CD4-positive, alpha-beta T cell (primary cell): ENCODE measurements around the gene DEFB118. TPM values are rescaled to one million over a fixed set of nuclear protein-coding genes. Genes with fewer than 3 reads are reported as not detected.

ENCODE experiments used
- ATAC-seq: fragments of 200-7000 bp; cut with Tn5 transposase; one replicate; pipeline ENCODE4 v1.10.0; 2022; ENCODE audit warnings: mild to moderate bottlenecking; ENCODE audit not compliant: poor library complexity
- CTCF ChIA-PET: fragments of 350-600 bp; sonication (Branson Sonifier 250); formaldehyde crosslinking; loops from one replicate; lab custom pipeline; 2021; ENCODE audit warnings: antibody characterized with exemption, inconsistent platforms; lab: Charles Lee
- POLR2A ChIA-PET: fragments of 350-600 bp; sonication (Branson Sonifier 250); formaldehyde crosslinking; loops from one replicate; lab custom pipeline; 2021; ENCODE audit warnings: antibody characterized with exemption, inconsistent platforms; lab: Charles Lee
- DNase-seq, 14 experiments: peaks; one replicate each; pipeline ENCODE4 v3.0.0-alpha.2; 2013 to 2020; ENCODE audit warnings: mixed read lengths in 2 of 14
- H3K27ac ChIP-seq, 2 donors: one replicate each; pipeline versions ENCODE4 v1.5.1 to v1.7.0; 2013; ENCODE audit warnings: low read length in 2 of 2, low read depth in 1 of 2, mild to moderate bottlenecking in 1 of 2
- H3K27me3 ChIP-seq, 2 experiments: 1 replicate in 1 of 2; 2 replicates in 1 of 2; pipeline versions ENCODE4 v1.6.1 to v1.7.0; 2013; ENCODE audit warnings: low read length in 2 of 2, control low read depth in 1 of 2, mild to moderate bottlenecking in 1 of 2, moderate library complexity in 1 of 2; ENCODE audit not compliant: insufficient read depth in 2 of 2, control insufficient read depth in 1 of 2
- H3K36me3 ChIP-seq: one replicate; pipeline ENCODE4 v1.6.1; 2013; ENCODE audit warnings: low read length, control low read depth; ENCODE audit not compliant: insufficient read depth
- H3K4me1 ChIP-seq: one replicate; pipeline ENCODE4 v1.6.1; 2013; ENCODE audit warnings: low read length, control low read depth; ENCODE audit not compliant: insufficient read depth
- H3K4me3 ChIP-seq: one replicate; pipeline ENCODE4 v1.5.1; 2013; ENCODE audit warnings: mild to moderate bottlenecking, low read length, moderate library complexity
- H3K9me3 ChIP-seq, 2 experiments: 1 replicate in 1 of 2; 2 replicates in 1 of 2; pipeline versions ENCODE4 v1.6.1 to v1.7.0; 2013; ENCODE audit warnings: low read length in 2 of 2, mild to moderate bottlenecking in 2 of 2, control low read depth in 1 of 2, moderate library complexity in 1 of 2; ENCODE audit not compliant: control insufficient read depth in 1 of 2, insufficient read depth in 1 of 2
- H3K27ac Mint-ChIP-seq: one replicate; pipeline ENCODE4 v1.8.0; 2020; ENCODE audit warnings: mixed read lengths
- H3K27me3 Mint-ChIP-seq: one replicate; pipeline ENCODE4 v1.8.0; 2021; ENCODE audit warnings: mixed read lengths
- H3K36me3 Mint-ChIP-seq: one replicate; pipeline ENCODE4 v1.8.0; 2021; ENCODE audit warnings: low read depth, mixed read lengths
- H3K4me1 Mint-ChIP-seq: one replicate; pipeline ENCODE4 v1.8.0; 2021; ENCODE audit warnings: low read depth, mixed read lengths
- H3K4me3 Mint-ChIP-seq: one replicate; pipeline ENCODE4 v1.8.0; 2020; ENCODE audit warnings: mild to moderate bottlenecking, mixed read lengths
- H3K9me3 Mint-ChIP-seq: one replicate; pipeline ENCODE4 v1.8.0; 2020; ENCODE audit warnings: mixed read lengths
- intact Hi-C, 2 experiments: fragments of 100-400 bp; cut with DNase I in 1 of 2; cut with micrococcal nuclease in 1 of 2; formaldehyde crosslinking; loops; one replicate each; pipeline versions ENCODE4 v1.15.1 to v1.9.0; 2023 to 2025; cut with DNase I, micrococcal nuclease
- total RNA-seq, 174 experiments: library from RNA in 2 of 174; stranded (reverse) in 2 of 174; gene quantifications; one replicate each; pipeline ENCODE4 v1.2.3 and lab custom pipeline; 2021 to 2026
- TF ChIP-seq, protein P1 (sequence below): fragments of 200-600 bp; IDR thresholded peaks from one replicate; pipeline ENCODE4 v1.8.0; 2022; ENCODE audit warnings: antibody characterized with exemption, mild to moderate bottlenecking

The DEFB118 gene
- total RNA-seq, 2 experiments from 2014 or later = not detected

DNA sequence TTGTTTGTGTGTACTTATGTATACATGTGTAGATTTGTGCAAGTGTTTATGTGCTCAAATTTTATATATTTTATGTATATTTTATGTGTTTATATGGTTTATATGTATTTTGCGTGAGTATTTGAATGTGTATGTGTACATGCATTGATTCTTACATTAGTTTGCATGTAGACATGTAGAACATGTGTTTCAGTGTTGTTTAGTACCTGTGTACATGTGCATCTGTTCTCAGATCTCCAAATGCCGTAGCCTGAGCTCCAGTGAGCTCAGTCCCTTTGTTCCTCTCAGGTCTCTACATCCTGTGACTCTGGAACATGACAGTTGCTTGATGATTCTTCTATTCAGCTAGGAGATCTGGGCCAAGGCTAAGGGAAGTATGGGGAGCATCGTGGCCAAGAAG, 26.5 kb downstream of the DEFB118 start:
- peaks cover 27% of the 10 kb centered on the region for H3K27me3 Mint-ChIP-seq
- CTCF ChIA-PET = no interaction called here
- H3K27ac ChIP-seq = no peak overlapping the region
- intact Hi-C loops = no loop called here
- ATAC-seq = no peak
- H3K4me3 Mint-ChIP-seq = no peak overlapping the region
- H3K27me3 ChIP-seq = peaks cover 4 to 6% of the 10 kb centered on the region in 2 experiments
- no peaks in the 10 kb centered on the region for H3K36me3 ChIP-seq
- POLR2A ChIA-PET = no interaction called here
- H3K4me1 Mint-ChIP-seq = no peaks in the 10 kb centered on the region
- H3K27ac Mint-ChIP-seq = no peak overlapping the region
- TF ChIP-seq, protein P1, sequence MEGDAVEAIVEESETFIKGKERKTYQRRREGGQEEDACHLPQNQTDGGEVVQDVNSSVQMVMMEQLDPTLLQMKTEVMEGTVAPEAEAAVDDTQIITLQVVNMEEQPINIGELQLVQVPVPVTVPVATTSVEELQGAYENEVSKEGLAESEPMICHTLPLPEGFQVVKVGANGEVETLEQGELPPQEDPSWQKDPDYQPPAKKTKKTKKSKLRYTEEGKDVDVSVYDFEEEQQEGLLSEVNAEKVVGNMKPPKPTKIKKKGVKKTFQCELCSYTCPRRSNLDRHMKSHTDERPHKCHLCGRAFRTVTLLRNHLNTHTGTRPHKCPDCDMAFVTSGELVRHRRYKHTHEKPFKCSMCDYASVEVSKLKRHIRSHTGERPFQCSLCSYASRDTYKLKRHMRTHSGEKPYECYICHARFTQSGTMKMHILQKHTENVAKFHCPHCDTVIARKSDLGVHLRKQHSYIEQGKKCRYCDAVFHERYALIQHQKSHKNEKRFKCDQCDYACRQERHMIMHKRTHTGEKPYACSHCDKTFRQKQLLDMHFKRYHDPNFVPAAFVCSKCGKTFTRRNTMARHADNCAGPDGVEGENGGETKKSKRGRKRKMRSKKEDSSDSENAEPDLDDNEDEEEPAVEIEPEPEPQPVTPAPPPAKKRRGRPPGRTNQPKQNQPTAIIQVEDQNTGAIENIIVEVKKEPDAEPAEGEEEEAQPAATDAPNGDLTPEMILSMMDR = no peak
- H3K4me3 ChIP-seq = no peak overlapping the region
- H3K36me3 Mint-ChIP-seq = no peaks in the 10 kb centered on the region
- DNase-seq = no peak
- no peaks in the 10 kb centered on the region for H3K4me1 ChIP-seq
- H3K9me3 ChIP-seq = no peaks in the 10 kb centered on the region
- H3K9me3 Mint-ChIP-seq = no peaks in the 10 kb centered on the region

DNA sequence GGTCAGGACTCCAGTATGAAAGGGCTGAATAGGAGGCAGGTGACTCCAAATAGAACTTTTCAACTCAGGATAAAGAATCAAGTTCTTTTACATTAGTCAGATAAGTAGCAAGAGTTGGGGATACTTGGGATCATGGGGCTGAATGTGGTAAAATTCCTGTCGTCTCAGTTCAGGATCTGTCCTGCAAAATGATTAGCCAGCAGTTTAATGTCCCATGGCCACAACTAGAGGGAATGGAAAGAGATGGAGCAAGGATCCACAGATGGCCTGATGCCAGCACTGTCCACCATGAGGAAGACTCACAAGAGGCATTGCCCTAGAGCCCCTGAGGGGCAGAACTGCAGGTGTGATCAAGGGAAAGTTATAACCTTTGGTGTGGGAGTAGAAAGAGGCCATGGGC, 35.5 kb downstream of the DEFB118 start:
- no peak for ATAC-seq
- no peaks in the 10 kb centered on the region for H3K9me3 Mint-ChIP-seq
- ChIA-PET POLR2A (no interaction called here), CTCF (no interaction called here)
- H3K4me3 Mint-ChIP-seq = no peak overlapping the region
- Histone ChIP-seq H3K9me3 (no peaks in the 10 kb centered on the region), H3K4me1 (no peaks in the 10 kb centered on the region), H3K36me3 (no peaks in the 10 kb centered on the region), H3K27me3 (peaks cover 2 to 3% of the 10 kb centered on the region in 2 experiments), H3K4me3 (no peak overlapping the region), H3K27ac (no peak overlapping the region)
- TF ChIP-seq, protein P1 = no peak
- peaks cover 24% of the 10 kb centered on the region for H3K27me3 Mint-ChIP-seq
- H3K36me3 Mint-ChIP-seq = no peaks in the 10 kb centered on the region
- no peak overlapping the region for H3K27ac Mint-ChIP-seq
- H3K4me1 Mint-ChIP-seq = no peaks in the 10 kb centered on the region
- intact Hi-C loops = no loop called here
- no peak for DNase-seq

DNA sequence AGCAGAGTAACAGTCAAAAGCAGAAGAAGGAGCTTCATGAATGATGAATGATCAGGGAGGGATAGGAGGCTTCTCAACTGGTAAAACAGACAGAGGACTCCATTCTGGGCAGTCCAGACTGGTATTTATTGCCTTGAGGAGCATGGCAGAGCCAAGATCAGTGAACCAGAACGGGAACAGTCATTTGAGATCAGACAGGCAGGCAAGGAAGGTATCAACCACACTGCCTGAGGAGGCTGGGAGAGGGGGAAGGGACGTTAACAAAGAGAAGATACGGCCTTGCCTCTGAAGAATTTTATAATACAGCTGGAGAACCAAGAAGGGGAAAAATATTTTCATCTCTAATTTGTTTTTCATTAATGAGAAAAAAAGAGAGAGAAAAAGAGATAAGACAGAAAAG, 37.7 kb downstream of the DEFB118 start, which contains the start of gene DEFB121:
TSS of gene DEFB121 (minus strand) at position 101 of the 400 bp plus-strand sequence. CDS start at position 38, 63 bp downstream.
- Histone ChIP-seq H3K9me3 (no peaks in the 10 kb centered on the region), H3K27me3 (peaks cover 0 to 2% of the 10 kb centered on the region in 2 experiments), H3K4me1 (no peaks in the 10 kb centered on the region), H3K36me3 (no peaks in the 10 kb centered on the region), H3K4me3 (no peak within 1 kb of the TSS), H3K27ac (no peak within 1 kb of the TSS)
- TF ChIP-seq, protein P1 = no peak
- no peak within 1 kb of the TSS for H3K27ac Mint-ChIP-seq
- peaks cover 16% of the 10 kb centered on the region for H3K27me3 Mint-ChIP-seq
- no peak for ATAC-seq
- H3K36me3 Mint-ChIP-seq = no peaks in the 10 kb centered on the region
- intact Hi-C loops = no loop called here
- H3K9me3 Mint-ChIP-seq = no peaks in the 10 kb centered on the region
- CTCF ChIA-PET = no interaction called here
- POLR2A ChIA-PET = no interaction called here
- no peak for DNase-seq
- no peaks in the 10 kb centered on the region for H3K4me1 Mint-ChIP-seq
- no peak within 1 kb of the TSS for H3K4me3 Mint-ChIP-seq
